BE2C (cell line): ENCODE data around the gene STUB1. TPM values are rescaled to one million over a fixed set of nuclear protein-coding genes. Genes with fewer than 3 reads are reported as not detected.

Experiments
- DNase-seq: peaks from one replicate; pipeline ENCODE4 v3.0.0-alpha.2; 2020
- H3K27me3 ChIP-seq: fragments of 250-450 bp; sonication (Bioruptor Pico); 2 replicates; pipeline ENCODE4 v1.5.1; 2020; ENCODE audit warnings: mild to moderate bottlenecking
- H3K36me3 ChIP-seq: fragments of 250-450 bp; sonication (Bioruptor Pico); 2 replicates; pipeline ENCODE4 v1.5.1; 2020; ENCODE audit warnings: mild to moderate bottlenecking
- H3K4me1 ChIP-seq: fragments of 250-450 bp; sonication (Bioruptor Pico); 2 replicates; pipeline ENCODE4 v1.5.1; 2020
- H3K4me3 ChIP-seq: 2 replicates; pipeline ENCODE4 v1.5.1; 2011; ENCODE audit warnings: low read depth, low read length
- H3K9me3 ChIP-seq: fragments of 250-450 bp; sonication (Bioruptor Pico); 2 replicates; pipeline ENCODE4 v1.5.1; 2020
- CTCF ChIP-seq: IDR thresholded peaks from 2 replicates; pipeline ENCODE4 v1.5.1; 2012; ENCODE audit warnings: mild to moderate bottlenecking, low read depth, low read length
- polyA plus RNA-seq: library from polyadenylated mRNA; unstranded; fragments of >200 nt; gene quantifications from one replicate; pipeline ENCODE4 v1.2.1, GENCODE V29; 2012; ENCODE audit warnings: low read depth, missing spikeins; ENCODE audit not compliant: insufficient read length, insufficient read depth

The STUB1 gene
- polyA plus RNA-seq, result 418 TPM

- no peaks in the 10 kb centered on the region for H3K27me3 ChIP-seq
- H3K9me3 ChIP-seq, result no peaks in the 10 kb centered on the region
- DNase-seq, result peak; percentile 95
- peaks cover 30% of the 10 kb centered on the region for H3K36me3 ChIP-seq
- no peak for TF ChIP-seq CTCF
- H3K4me3 ChIP-seq, result peak within 1 kb of the TSS; percentile 91
- H3K4me1 ChIP-seq, result peaks cover 14% of the 10 kb centered on the region
Observed at GRCh38 chr16:679814-680624, at the start of gene STUB1. STUB1 (plus strand) TSS chr16:680410; CDS start chr16:680526, 116 bp downstream.

GRCh38 chr16:630815-631405, 49.3 kb upstream of the STUB1 start, which contains the start of gene WFIKKN1:
WFIKKN1 (plus strand) TSS chr16:630985; CDS start chr16:631254, 269 bp downstream.
- H3K4me1 ChIP-seq, result peaks cover 21% of the 10 kb centered on the region
- no peak for TF ChIP-seq CTCF
- peak; percentile 30 for DNase-seq

GRCh38 chr16:631808-632358, 48.3 kb upstream of the STUB1 start:
- no peaks in the 10 kb centered on the region for H3K9me3 ChIP-seq
- H3K4me1 ChIP-seq, result peaks cover 21% of the 10 kb centered on the region
- H3K27me3 ChIP-seq, result no peaks in the 10 kb centered on the region
- no peak for TF ChIP-seq CTCF
- no peak overlapping the region for H3K4me3 ChIP-seq
- peaks cover 10% of the 10 kb centered on the region for H3K36me3 ChIP-seq
- DNase-seq, result no peak

More at GRCh38 chr16:630815-631405, 49.3 kb upstream of the STUB1 start, which contains the start of gene WFIKKN1:
- Histone ChIP-seq H3K9me3 (no peaks in the 10 kb centered on the region), H3K36me3 (peaks cover 10% of the 10 kb centered on the region), H3K27me3 (no peaks in the 10 kb centered on the region), H3K4me3 (no peak within 1 kb of the TSS)

- no peaks in the 10 kb centered on the region for H3K9me3 ChIP-seq
- H3K27me3 ChIP-seq, result no peaks in the 10 kb centered on the region
- DNase-seq, result no peak
- H3K4me3 ChIP-seq, result no peak overlapping the region
- peaks cover 10% of the 10 kb centered on the region for H3K36me3 ChIP-seq
- H3K4me1 ChIP-seq, result peaks cover 25% of the 10 kb centered on the region
- no peak for TF ChIP-seq CTCF
Observed at GRCh38 chr16:632486-633335, 47.5 kb upstream of the STUB1 start.

- no peak overlapping the region for H3K4me3 ChIP-seq
- no peaks in the 10 kb centered on the region for H3K9me3 ChIP-seq
- H3K4me1 ChIP-seq, result peaks cover 30% of the 10 kb centered on the region
- DNase-seq, result no peak
- peaks cover 10% of the 10 kb centered on the region for H3K36me3 ChIP-seq
- H3K27me3 ChIP-seq, result no peaks in the 10 kb centered on the region
- no peak for TF ChIP-seq CTCF
Observed at GRCh38 chr16:633336-634050, 46.7 kb upstream of the STUB1 start.
